ENCODE results near the gene UQCC5.
"Not testable (repeated sequence)": the region's sequence is repeated elsewhere in the genome, so short reads cannot be mapped to it uniquely, and the experiment has no call there.

Gene UQCC5

GRCh38 chr3:52523386-52524257 lies 12.8 kb upstream of the UQCC5 start:
- DNase-seq, result no peak

- DNase-seq, result no peak
Measured at GRCh38 chr3:52524258-52524751, 12.1 kb upstream of the UQCC5 start.

GRCh38 chr3:52524752-52525679 lies 11.4 kb upstream of the UQCC5 start:
- no peak for DNase-seq

GRCh38 chr3:52525680-52526561 lies 10.5 kb upstream of the UQCC5 start:
- DNase-seq, result no peak

DNA sequence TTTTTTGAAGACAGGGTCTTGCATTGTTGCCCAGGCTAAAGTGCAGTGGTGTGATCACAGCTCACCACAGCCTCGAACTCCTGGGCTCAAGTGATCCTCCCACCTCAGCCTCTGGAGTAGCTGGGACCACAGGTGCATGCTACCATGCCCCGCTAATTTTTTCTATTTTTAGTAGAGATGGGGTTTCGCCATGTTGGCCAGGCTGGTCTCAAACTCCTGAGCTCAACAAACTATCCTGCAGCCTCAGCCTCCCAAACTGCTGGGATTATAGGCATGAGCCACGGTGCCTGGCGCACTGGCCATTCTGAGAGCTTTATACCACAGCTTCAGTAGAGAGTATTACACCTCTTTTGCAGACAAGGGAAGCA lies 9.8 kb upstream of the UQCC5 start:
- not testable (repeated sequence) for DNase-seq

DNA sequence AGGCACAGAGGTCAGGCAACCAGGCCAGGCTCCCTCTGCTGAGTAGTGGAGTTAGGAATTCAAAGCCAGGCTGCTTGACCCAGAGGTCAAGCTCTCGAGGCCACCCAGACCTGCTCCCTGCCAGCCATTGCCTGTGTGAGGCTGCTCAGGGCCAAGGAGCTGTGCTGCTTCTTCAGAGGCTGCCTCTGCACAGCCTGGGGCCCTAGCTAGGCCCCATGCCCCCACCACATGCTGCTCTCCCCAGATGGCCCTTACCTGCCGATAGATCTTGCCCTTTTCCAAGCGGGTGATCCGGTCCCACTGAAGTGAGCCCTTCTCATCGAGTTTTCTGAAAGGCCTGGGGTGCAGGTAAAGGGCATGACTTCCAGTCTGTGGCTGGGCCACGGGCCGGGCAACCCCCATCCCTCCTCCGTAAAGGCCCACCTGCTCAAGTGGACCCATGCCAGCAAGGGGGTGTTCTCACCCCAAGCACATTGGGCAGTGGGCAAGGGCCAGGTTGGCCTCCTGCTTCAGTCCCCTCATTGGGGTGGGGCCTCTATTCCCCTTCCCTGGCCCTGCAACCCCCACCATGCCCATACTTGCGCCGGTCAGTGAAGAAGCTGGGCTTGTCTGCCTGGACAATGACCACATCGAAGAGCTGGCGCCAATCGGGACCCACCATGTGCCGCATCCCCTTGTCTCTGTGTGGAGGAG lies 9.2 kb upstream of the UQCC5 start:
- DNase-seq, result no peak

DNA sequence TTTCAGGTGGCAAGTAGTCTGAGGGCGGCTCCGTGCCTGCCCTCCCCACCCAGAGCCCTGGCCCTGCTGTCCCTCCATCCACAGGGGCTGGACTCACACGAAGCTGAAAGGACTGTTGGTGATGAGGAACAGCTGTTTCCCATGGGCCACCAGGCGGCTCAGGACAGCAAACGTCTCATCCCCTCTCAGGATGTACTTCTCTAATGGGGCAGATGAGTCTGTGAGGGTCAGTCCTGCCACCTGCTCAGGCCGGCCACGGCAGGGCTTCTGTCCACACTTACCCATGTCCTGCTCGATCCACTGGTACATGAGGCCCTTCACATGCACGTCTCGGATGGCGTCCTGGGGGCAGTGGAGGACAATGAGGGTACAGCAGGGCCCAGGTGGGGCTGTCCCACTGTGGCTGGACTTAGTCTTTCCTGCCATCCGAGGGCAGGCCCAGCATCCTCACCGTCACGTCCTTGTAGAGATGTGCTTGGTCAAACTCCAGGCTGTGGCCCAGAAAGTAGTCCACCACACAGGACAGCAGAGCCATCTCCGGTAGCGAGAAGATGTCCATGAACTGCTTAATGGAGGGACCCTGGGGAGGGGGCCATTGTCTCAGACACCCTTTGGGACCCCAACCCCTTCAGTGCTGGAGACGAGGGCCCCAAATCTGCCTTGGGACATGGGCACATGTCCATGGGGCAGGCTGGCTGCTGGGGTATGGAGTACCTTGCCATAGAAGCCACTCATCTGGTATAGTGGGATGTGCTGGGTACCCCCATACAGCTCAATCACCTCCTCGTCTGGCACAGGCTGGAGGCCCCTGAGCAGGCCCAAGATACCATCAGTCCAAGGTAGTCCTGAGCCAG lies 8.4 kb upstream of the UQCC5 start:
- no peak for DNase-seq

GRCh38 chr3:52528586-52529375 lies 7.6 kb upstream of the UQCC5 start:
- DNase-seq, result no peak

GRCh38 chr3:52529376-52530333 lies 6.8 kb upstream of the UQCC5 start:
- DNase-seq, result no peak

GRCh38 chr3:52530918-52531826 lies 5.2 kb upstream of the UQCC5 start:
- DNase-seq, result no peak

DNA sequence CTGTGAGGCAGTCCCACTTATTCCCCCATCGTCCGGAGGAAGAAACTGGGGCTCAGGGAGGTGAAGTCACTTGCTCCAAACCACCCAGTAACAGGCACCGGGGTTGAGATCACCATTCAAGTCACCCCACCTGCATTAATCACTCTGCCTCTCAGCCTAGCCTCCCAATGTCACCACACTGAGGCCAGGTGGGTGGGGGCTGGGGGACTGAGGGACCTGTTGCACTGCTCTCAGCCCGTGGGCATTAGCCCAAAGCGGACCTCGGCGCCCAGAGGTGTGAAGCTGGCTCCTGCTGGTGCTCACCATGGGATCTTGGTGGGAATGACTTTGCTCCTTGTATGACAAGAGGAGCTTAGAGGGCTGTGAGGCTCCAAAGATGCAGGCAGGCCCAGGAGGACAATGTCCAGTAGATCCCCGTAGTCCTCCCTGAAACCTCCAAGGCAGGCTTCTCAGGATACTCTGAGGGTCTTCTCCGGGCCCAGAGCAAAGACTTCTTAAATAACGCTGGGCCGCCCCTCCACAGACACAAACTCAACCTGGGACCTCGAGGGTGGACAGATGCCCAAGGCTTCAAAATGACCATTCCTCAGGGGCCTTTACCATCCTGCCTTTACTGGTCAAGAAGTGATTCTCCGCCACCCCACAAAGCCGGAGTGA lies 4.4 kb upstream of the UQCC5 start:
- DNase-seq, result no peak

- DNase-seq, result no peak
Measured at GRCh38 chr3:52532517-52532837, 3.9 kb upstream of the UQCC5 start.

GRCh38 chr3:52532838-52533622 lies 3.4 kb upstream of the UQCC5 start:
- DNase-seq, result peak in 1 of 4 experiments; percentile 19

- peak in 1 of 4 experiments; percentile 63 for DNase-seq
Measured at GRCh38 chr3:52533623-52534280, 2.7 kb upstream of the UQCC5 start, which contains the start of gene NT5DC2. NT5DC2 (minus strand) TSS chr3:52533857; CDS start chr3:52533737, 120 bp downstream.

GRCh38 chr3:52534281-52535183 lies 1.9 kb upstream of the UQCC5 start:
- DNase-seq, result no peak
